ENCODE data around the gene GLIS1. TPM values are rescaled to one million over a fixed set of nuclear protein-coding genes. Genes with fewer than 3 reads are reported as not detected.

GLIS1 gene
- total and polyA plus RNA-seq, 2 donors (not counting 3 experiments of a cell fraction or from before 2014, with no cell fraction given), result not detected

- dilution Hi-C loops (cut with MboI; ENCODE audit: extremely low pct_ligation_motif_present, low sequenced_read_pairs), result no loop called here
- H3K79me2 ChIP-seq (ENCODE audit: control insufficient read depth, insufficient read depth, low read length), result no peaks in the 10 kb centered on the region
- BruUV-seq (replicated peaks), result no TSS peak
- H3K4me1 ChIP-seq (ENCODE audit: control insufficient read depth, extremely low read depth, insufficient read depth, low read length), result no peaks in the 10 kb centered on the region
- TF ChIP-seq FOS (IDR thresholded peaks at IDR 0.05; ENCODE audit: borderline replicate concordance, insufficient read depth, low read length) (no peak), JUN (IDR thresholded peaks at IDR 0.05; ENCODE audit: borderline replicate concordance, insufficient read depth, insufficient read length, low read depth) (no peak), MAX (IDR thresholded peaks at IDR 0.05; ENCODE audit: insufficient read depth, insufficient read length) (no peak), CTCF (IDR thresholded peaks at IDR 0.05; ENCODE audit: extremely low read depth in 1 of 2, insufficient read depth in 1 of 2, low read depth in 1 of 2, low read length in 2 of 2) (no peak), EZH2 (IDR thresholded peaks at IDR 0.05; ENCODE audit: borderline replicate concordance, low read depth, low read length, severe bottlenecking) (no peak), POLR2AphosphoS5 (IDR thresholded peaks at IDR 0.05; ENCODE audit: insufficient read depth, low read depth, low read length) (no peak), GATA2 (IDR thresholded peaks at IDR 0.05; ENCODE audit: insufficient read depth, insufficient read length, low read depth, low read length) (no peak), POLR2A (IDR thresholded peaks at IDR 0.05; ENCODE audit: low read depth, low read length) (no peak), MYC (IDR thresholded peaks at IDR 0.05; ENCODE audit: low read depth, low read length) (no peak)
- H3K9ac ChIP-seq (replicated peaks; ENCODE audit: extremely low read depth, insufficient read depth, low read length), result no peak overlapping the region
- no peak overlapping the region for H2AFZ ChIP-seq (ENCODE audit: low read depth, low read length)
- DNase-seq (ENCODE audit: low read depth, low spot score), result no peak
- no peaks in the 10 kb centered on the region for H3K36me3 ChIP-seq (ENCODE audit: control insufficient read depth in 2 of 2, extremely low read depth in 1 of 2, insufficient read depth in 2 of 2, low read length in 2 of 2)
- no peak for FAIRE-seq
- H4K20me1 ChIP-seq (replicated peaks; ENCODE audit: control insufficient read depth, extremely low read depth, insufficient read depth, low read length), result no peaks in the 10 kb centered on the region
- H3K27ac ChIP-seq (ENCODE audit: insufficient read depth, low read depth, low read length), result no peak overlapping the region
- ChIA-PET CTCF (no interaction called here), POLR2A (no interaction called here)
- no peak overlapping the region for H3K4me2 ChIP-seq (ENCODE audit: insufficient read depth, low read length)
- intact Hi-C loops (cut with micrococcal nuclease), result loop anchor here (2.0 kb wide), 1 partner anchor 204 kb away; no protein-coding TSS in a partner anchor
- H3K9me1 ChIP-seq (replicated peaks; ENCODE audit: control insufficient read depth, extremely low read depth, insufficient read depth, low read length), result no peaks in the 10 kb centered on the region
- no peak overlapping the region for H3K4me3 ChIP-seq (replicated peaks in 1 of 3; ENCODE audit: insufficient read depth in 1 of 3, low read depth in 1 of 3, low read length in 3 of 3)
- peaks cover 21 to 26% of the 10 kb centered on the region in 2 experiments for H3K27me3 ChIP-seq (ENCODE audit: control insufficient read depth in 2 of 2, insufficient read depth in 2 of 2, low read length in 2 of 2)
- no peaks in the 10 kb centered on the region for H3K9me3 ChIP-seq (replicated peaks; ENCODE audit: control insufficient read depth, insufficient read depth, low read length)
These were observed 49.7 kb downstream of the GLIS1 start for GRCh38 chr1:53689223-53689622.
